ENCODE measurements around the gene HBG1.

HBG1 gene

GRCh38 chr11:5275369-5276110, 25.9 kb upstream of the HBG1 start:
- H3K27ac ChIP-seq = no peak overlapping the region
- no peak for TF ChIP-seq ZFX (IDR thresholded peaks at IDR 0.05)
- no peak for TF ChIP-seq CTCF (conservative IDR thresholded peaks at IDR 0.05)

GRCh38 chr11:5274395-5274794, 24.7 kb upstream of the HBG1 start:
- TF ChIP-seq ZFX (IDR thresholded peaks at IDR 0.05) (no peak), CTCF (conservative IDR thresholded peaks at IDR 0.05) (no peak)
- H3K27ac ChIP-seq = no peak overlapping the region

GRCh38 chr11:5272395-5273017, 22.8 kb upstream of the HBG1 start:
- no peak overlapping the region for H3K27ac ChIP-seq
- TF ChIP-seq CTCF (conservative IDR thresholded peaks at IDR 0.05) = no peak
- no peak for TF ChIP-seq ZFX (IDR thresholded peaks at IDR 0.05)

- H3K27ac ChIP-seq = no peak within 1 kb of the TSS
- TF ChIP-seq CTCF (conservative IDR thresholded peaks at IDR 0.05) = no peak
- TF ChIP-seq ZFX (IDR thresholded peaks at IDR 0.05) = no peak
These were observed 20.1 kb upstream of the HBG1 start, which contains the start of gene HBE1 for GRCh38 chr11:5269715-5270147. HBE1 (minus strand) TSS chr11:5269945; CDS start chr11:5269890, 55 bp downstream.

GRCh38 chr11:5267033-5267563, 17.4 kb upstream of the HBG1 start:
- TF ChIP-seq ZFX (IDR thresholded peaks at IDR 0.05) (no peak), CTCF (conservative IDR thresholded peaks at IDR 0.05) (no peak)
- H3K27ac ChIP-seq = no peak overlapping the region

GRCh38 chr11:5266609-5267008, 17.0 kb upstream of the HBG1 start:
- TF ChIP-seq ZFX (IDR thresholded peaks at IDR 0.05) (no peak), CTCF (conservative IDR thresholded peaks at IDR 0.05) (no peak)
- no peak overlapping the region for H3K27ac ChIP-seq

- TF ChIP-seq CTCF (conservative IDR thresholded peaks at IDR 0.05) (no peak), ZFX (IDR thresholded peaks at IDR 0.05) (no peak)
- H3K27ac ChIP-seq = no peak overlapping the region
These were observed 16.2 kb upstream of the HBG1 start for GRCh38 chr11:5265832-5266231.

Data from C4-2B (cell line).